GM19025 (cell line): ENCODE measurements around the gene CEL.
"Not testable (repeated sequence)": the region's sequence is repeated elsewhere in the genome, so short reads cannot be mapped to it uniquely, and the experiment has no call there.

Source experiments
- ATAC-seq: cut with Tn5 transposase; IDR thresholded peaks from one replicate; pipeline ENCODE4 v1.9.1; 2021; ENCODE audit warnings: mild to moderate bottlenecking, low read depth, moderate library complexity; ENCODE audit not compliant: unreplicated experiment

Gene CEL

DNA sequence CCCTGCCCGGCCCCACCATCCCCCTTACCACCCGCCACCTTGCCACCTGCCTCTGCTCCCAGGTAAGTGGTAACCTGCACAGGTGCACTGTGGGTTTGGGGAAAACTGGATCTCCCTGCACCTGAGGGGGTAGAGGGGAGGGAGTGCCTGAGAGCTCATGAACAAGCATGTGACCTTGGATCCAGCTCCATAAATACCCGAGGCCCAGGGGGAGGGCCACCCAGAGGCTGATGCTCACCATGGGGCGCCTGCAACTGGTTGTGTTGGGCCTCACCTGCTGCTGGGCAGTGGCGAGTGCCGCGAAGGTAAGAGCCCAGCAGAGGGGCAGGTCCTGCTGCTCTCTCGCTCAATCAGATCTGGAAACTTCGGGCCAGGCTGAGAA, at the start of gene CEL:
Gene CEL, plus strand, starts transcription at position 218 of the 382 bp plus-strand sequence. Its CDS starts 22 bp downstream, at position 240.
- ATAC-seq: not testable (repeated sequence)

DNA sequence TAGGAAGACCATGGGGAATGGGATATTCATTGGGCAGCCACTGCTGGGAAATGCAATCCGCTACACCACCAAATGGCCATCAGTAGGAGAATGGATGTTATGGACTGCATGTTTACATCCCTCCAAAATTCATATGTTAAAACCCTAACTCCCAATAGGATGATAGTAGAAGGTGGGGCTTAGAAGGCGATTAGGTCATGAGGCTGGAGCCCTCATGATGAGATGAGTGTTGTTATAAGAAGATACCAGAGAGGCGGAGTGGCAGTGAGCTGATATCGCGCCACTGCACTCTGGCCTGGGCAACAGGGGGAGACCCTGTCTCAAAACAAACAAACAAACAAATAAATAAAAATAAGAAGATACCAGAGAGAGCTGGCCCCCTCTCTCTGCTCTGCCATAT, 47.1 kb upstream of the CEL start:
- ATAC-seq: no peak

DNA sequence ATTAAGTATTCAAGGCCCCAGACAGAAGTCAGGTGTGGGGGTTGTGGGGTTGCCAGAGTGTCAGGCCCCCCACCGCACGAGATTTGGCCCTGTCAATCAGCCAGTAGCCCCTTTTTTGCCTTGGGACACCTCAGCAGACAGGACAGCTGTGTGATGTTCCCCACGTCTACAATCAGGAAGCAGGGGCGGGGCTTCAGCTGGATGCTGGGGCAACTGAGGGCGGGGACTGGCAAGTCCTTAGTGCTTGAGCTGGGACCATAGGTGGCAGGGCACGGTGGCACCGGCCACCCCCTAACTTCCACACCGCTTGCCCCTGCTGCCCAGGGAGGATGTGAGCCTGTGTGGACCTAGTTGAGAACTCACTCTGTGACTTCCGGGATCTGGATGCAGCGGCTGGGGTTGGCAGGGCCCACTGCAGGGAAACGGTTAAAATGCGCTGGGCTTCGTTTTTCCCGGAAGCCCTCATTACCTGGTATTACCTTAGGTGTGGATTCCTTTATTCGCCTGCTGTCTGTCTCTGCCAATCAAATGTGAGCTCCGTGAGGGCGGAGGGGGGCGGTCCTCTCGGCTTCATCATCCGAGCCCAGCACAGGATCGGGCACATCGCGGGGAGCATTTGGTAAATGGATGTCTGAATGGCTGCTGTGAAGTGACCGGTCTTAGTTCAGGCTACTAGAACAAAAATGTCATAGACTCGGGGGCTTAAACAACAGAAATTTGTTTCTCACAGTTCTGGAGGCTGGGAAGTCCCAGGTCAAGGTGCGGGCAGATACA, 38.5 kb upstream of the CEL start:
- no peak for ATAC-seq

DNA sequence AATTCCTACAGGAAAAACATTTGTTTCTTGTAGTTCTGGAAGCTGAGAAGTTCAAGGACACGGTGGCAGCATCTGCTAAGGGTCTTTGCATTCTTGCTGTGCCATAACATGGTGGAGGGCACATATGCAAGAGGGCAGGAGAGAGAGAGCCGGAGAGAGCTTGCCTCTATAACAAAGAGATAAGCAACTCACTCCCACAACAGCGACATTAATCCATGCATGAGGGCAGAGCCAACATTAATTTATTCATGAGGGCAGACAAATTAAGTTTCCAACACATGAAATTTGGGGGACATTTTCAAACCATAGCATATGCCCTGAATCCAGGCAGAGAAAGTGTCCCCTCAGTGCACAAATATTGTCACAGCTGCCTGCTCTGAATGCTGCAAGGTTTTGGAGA, 35.4 kb upstream of the CEL start:
- ATAC-seq: no peak

DNA sequence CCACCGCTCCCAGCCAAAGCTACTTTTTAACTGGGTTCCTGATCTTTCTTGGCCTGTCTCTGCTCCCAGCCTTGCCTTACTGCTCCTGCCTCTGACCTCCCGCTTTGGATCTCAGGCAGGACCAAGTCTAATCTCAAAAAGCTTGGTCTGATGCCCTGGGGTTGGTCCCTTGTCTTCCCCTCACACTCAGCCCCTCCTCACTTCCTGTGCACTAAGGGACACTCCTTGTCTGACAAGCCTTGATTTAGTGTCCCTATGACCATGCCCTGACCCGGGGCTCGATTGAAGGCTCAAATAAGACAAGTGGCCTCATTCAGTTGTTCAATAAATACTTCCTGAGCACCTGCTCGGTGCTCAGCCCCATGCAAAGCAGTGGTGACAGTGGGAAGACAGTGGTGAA, 34.6 kb upstream of the CEL start:
- no peak for ATAC-seq

DNA sequence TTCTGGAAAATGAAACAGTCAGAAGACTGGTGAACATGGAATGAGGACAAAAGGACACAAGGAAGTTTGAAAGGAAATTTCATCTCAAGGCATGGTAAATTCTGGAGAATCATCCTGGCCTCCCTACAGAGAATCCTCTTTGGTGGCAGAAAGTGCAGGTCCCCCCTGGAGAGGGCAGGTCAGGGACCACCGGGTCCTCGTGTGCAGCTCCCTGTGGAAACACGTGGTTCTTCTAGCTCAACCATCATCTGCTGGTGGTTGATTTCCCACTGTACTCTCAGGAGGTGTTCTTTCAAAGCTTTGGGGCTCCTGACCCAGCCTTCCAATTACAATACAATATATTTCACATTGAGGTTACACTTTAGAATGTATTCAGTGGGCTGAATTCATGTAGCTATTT, 33.6 kb upstream of the CEL start:
- no peak for ATAC-seq

DNA sequence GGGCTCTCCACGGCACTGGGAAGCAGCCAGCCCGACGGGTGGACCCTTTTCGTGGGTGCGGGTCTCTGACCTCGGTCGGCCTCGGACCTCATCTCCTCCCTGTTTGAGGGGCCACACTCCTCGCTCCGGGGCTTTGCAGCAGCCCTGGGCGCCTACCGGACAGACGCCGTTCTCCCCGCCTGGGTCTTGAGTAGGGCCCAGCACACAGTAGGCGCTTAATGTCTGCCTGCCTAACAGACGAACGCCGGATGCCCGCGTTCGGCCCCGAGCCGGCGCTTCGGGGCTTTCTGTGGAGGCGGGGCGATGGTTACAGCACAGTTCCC, 31.8 kb upstream of the CEL start:
- peak; percentile 4 for ATAC-seq

DNA sequence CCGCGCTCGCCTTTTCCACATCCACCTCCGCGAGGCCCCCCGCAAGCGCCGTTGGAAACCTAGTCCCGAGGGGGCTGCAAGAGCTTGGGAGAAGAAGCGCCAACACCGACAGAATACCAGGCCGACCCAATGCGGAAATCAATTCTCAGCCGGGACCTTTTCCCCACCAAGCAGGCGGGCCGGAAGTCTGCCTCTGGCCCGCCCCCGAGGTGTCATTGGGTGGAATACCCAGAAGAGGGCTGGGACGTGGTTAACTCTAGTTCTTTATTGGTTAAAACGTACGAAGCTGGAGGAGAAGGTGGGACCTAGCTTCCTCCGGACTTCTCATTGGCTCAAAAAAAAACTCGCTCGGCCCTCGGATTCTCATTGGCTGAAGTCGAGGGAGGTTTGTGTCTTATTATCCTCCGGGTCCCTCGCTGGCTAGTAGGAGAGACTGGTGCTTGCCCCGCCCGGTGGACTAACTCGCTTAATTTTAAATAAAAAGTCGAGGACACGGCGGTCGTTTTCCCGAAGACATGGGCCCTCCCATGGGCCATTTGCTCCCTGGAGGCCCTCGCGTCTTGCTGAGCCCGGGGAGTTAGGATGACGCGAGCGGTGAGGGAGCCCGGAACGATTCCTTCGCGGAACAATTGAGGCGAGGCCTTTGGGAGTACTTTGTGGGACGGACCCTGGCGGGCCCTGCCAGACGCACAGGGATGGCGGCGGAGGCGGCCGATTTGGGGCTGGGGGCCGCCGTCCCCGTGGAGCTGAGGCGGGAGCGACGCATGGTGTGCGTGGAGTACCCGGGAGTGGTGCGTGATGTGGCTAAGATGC, 31.3 kb upstream of the CEL start, which contains the start of gene GTF3C5:
Gene GTF3C5, plus strand, starts transcription at position 681 of the 813 bp plus-strand sequence. Its CDS starts 15 bp downstream, at position 696.
- peak; percentile 92 for ATAC-seq

DNA sequence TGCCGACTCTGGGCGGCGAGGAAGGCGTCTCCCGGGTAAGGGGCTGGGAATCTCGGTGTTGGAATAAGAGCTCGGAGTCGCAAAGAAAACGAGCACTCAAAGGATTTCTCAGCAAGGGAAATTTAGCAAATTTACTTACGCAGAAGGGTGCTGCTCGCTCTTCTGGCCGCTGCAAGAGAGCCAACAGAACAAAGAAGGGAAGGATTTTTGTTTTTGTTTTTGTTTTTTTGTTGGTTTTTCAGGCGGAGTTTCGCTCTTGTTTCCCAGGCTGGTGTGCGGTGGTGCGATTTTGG, 30.7 kb upstream of the CEL start:
- no peak for ATAC-seq

DNA sequence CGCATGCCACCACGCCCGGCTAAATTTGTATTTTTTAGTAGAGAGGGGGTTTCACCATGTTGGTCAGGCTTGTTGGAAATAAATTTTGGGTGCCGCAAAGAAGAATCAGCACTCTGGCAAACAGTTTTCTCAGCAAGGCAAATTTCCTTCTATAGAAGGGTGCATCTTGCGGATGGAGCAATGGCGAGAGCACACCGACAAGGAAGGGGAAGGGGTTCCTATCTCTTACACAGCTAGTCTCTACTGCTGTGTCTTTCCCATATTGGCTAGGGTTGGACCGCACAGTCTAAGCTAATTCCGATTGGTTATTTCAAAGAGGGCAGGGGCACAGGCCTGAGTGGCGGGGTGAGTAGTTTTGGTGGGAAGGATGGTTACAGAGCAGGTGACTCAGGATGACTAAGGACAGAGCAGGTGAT, 30.3 kb upstream of the CEL start:
- no peak for ATAC-seq

DNA sequence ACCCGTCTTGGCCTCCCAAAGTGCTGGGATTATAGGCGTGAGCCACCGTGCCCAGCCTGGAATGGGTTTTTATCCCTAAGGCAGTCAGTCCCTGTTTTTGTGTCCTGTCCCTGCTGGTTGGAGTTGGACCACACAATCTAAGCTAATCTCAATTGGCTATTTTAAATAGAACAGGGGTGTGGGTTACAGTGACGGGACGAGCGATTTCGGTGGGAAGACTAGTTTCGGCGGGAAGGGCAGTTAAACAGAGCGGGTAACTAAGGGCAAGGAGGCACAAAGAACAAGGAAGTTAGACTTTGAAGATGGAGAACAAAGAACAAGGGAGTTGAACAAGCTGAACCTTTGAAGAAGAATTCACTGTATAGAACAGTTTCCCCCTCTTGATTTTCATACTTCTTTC, 29.6 kb upstream of the CEL start:
- no peak for ATAC-seq

DNA sequence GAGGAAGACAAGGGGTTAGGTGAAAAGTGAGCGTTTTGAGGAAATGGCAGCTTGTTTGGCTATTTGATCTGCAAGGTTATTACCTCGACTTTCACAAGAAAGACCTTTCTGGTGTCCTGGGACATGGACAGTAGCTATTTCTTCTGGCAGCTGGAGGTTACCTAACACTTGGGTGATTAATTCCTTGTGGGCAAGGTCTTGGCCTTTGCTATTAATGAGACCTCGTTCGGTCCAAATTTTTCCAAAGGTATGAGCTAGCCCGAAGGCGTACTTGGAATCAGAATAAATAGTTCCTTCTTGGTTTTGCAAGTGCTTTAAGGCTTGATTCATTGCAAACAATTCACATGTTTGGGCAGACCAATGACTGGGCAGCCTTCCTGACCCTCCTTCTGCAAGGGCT, 26.1 kb upstream of the CEL start:
- no peak for ATAC-seq

DNA sequence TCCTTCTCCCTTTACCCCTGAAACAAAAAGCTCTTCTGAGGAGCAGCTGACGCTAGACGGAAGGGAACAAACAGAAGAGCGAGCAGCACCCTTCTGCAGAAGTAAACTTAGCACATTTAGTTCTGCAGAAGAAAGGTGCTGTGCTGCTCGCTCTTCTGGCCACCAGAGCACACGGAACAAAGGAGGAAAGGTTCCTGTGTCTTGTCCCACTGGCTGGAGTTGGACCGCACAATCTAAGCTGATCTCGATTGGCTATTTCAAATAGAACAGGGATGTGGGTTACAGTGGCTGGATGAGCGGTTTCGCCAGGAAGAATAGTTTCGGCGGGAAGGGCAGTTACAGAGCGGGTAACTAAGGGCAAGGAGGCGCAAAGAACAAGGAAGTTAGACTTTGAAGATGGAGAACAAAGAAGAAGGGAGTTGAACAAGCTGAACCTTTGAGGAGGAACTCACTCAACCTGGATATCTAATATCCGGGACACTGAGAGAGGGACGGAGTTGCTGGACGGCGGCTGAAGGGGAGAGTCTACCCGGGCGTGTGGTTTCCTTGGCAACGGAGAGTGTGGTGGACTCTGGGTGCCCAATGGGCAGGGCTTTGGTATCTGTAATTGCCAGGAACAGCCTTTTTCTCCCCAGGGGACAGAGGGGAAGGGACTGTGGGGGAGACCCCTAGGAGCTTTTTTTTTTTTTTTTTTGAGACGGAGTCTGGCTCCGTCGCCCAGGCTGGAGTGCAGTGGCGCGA, 23.8 kb upstream of the CEL start:
- no peak for ATAC-seq

DNA sequence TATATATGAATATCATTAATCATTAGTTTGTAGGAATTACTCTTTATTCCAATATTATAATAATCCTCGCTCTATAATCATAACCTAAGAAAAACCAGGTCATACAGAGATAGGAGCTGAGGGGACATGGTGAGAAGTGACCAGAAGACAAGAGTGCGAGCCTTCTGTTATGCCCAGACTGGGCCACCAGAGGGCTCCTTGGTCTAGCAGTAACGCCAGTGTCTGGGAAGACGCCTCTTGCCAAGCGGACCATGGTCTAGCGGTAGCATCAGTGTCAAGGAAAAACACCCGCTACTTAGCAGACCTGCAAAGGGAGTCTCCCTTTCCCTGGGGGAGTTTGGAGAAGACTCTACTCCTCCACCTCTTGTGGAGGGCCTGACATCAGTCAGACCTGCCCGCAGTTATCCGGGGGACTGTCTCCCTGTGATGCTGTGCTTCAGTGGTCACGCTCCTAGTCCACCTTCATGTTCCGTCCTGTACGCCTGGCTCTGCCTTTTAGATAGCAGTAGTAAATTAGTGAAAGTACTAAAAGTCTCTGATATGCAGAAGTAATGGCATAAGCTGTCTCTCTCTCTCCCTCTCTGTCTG, 20.8 kb upstream of the CEL start:
- not testable (repeated sequence) for ATAC-seq

DNA sequence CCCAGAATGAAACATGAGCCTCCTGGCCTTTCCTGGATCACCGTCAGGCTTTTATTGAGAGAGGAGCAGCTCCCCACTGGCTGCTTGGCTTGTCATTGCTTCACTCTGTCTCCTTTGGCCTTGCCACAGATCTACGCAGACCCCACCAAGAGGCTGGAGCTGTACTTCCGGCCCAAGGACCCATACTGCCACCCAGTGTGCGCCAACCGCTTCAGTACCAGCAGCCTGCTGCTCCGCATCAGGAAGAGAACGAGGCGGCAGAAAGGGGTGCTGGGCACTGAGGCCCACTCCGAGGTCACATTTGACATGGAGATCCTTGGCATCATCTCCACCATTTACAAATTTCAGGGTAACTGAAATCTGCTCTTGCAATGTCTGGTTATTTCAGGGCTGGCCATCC, 19.8 kb upstream of the CEL start:
- ATAC-seq: no peak

DNA sequence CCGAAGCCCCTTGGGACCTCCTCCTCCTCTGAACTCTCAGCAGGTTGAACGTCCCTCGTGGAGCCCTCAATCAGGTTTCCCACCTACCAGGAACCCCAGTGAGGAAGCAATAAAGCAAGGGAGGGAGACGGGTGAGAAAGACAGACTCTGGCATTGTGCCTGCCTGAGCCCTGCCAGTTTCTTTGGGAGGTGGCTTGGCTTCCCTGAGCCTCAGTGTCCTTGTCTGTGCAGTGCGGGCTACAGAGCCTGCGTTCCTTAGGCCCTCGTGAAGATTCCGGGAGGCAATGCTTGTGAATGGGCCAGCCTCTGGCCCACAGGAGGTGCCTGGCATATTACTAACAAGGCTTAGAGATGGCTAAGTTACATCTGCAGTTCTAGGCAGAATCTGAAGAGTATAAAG, 19.1 kb upstream of the CEL start:
- ATAC-seq: no peak

DNA sequence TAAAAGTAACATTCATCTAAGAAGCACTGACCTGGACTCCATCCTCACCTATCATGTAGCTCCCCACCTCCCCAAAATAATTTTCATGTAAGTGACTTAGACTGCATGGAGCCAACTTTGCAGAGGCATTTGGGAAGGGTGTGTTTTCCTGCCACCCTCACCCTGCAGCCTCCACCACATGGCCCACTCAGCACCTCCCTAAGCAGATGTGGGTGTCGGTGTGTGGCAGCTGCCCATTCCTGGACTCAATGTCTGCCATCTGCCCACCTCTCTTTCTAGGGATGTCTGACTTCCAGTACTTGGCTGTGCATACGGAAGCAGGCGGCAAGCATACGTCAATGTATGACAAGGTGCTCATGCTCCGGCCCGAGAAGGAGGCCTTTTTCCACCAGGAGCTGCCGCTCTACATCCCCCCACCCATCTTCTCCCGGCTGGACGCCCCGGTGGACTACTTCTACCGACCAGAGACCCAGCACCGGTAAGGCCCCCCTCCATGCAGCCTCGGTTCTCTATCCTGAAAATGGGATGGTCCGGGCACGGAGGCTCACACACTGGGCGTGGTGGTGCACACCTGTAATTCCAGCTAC, 18.2 kb upstream of the CEL start:
- ATAC-seq: no peak

DNA sequence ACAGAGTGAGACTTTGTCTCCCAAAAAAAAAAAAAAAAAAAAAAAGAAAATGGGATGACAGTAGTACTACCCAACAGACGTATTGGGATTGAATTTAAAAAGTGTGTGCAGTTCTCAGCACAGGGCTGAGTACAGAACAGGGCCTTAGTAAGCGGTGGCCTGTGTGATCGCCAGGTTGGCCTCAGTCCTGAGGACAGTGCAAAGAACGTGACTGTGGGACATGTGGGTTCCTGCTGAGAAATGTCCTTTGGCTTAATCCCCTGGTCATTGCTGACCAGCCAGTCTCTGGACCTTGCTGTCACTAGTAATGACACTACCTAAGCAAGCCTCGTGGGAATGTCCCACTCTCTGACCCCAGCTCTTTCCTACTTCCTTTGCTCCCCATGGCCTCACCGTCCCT, 17.7 kb upstream of the CEL start:
- ATAC-seq: no peak

DNA sequence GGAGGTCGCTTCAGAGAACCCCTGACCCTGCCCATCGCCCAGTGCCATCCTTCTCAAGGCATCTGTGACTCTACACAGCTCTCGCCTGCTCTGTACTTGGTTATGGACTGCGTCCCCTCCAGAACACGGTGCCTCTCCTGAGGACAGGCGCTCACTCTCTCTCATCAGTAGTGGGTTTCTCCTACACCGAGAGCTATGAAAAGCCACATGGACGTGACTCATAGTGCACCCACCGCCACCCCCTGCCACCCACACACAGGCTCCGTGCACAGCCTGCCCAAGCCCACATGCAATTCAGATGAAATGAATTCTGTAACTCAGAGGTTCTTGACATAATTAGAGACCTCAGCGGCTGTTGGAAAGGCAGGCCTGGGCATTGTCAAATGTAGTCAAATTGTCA, 17.1 kb upstream of the CEL start:
- no peak for ATAC-seq

DNA sequence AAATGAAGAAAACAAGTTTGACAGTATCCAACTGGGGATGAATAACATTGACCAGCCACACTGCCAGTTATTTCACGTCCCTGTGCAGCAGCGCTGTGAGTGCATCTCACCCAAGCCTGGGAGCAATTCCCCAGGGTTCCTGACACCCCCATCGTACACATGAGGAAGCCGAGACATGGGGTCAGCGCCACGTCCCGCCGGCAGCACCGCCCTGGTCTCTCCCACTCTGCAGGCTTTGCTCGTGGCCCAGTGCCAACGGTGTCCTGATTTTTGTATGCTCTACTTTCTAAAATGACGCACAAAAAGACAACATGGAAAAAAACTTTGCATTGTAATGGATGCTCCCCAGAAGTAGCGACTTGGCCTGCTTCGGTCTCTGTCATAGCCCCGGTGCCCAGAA, 16.6 kb upstream of the CEL start:
- no peak for ATAC-seq
